ENCODE measurements around the gene CASP7.
"Not testable (repeated sequence)": the region's sequence is repeated elsewhere in the genome, so short reads cannot be mapped to it uniquely, and the experiment has no call there.

The CASP7 gene

GRCh38 chr10:113754125-113754524, 74.4 kb downstream of the CASP7 start:
- DNase-seq (ENCODE audit: low spot score) = no peak

DNA sequence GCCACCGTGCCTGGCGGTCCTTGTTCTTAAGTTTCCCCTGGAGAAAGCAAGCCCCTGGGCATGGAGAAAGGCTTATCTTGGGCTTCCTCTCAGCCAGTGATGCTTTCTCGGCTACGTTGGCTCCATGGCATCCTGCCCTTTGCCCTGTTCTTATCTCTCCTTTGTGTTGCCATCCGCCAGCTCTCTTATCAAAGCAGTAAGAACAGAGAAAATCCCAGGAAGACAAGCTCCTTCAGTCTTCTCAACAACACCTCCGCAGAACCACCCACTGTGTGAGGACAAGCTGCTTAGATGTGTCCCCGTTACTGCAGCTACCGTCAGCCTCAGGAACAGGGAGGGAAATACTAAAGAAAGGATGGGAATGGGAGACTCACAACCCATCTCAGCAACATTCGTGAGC, 75.1 kb downstream of the CASP7 start:
- DNase-seq (ENCODE audit: low spot score) = no peak

DNA sequence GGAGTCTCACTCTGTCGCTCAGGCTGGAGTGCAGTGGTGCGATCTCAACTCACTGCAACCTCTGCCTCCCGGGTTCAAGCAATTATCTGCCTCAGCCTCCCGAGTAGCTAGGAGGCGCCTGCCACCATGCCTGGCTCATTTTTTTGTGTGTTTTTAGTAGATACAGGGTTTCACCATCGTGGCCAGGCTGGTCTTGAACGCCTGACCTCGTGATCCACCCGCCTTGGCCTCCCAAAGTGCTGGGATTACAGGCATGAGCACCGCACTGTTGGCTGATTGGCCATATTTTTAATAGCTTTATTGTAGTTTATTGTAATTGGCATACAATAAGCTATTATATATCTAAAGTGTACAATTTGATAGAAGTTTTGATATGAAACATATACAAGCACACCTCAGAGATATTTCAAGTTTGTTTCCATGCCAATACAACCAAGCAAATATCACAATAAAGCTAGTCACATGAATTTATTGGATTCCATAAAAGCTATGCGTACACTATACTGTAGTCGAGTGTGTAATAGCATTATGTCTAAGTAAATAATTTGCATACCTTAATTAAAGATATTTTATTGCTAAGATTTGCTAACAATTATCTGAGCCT, 77.3 kb downstream of the CASP7 start:
- DNase-seq (ENCODE audit: low spot score) = no peak

GRCh38 chr10:113762083-113762482, 82.4 kb downstream of the CASP7 start:
- no peak for DNase-seq (ENCODE audit: low spot score)

DNA sequence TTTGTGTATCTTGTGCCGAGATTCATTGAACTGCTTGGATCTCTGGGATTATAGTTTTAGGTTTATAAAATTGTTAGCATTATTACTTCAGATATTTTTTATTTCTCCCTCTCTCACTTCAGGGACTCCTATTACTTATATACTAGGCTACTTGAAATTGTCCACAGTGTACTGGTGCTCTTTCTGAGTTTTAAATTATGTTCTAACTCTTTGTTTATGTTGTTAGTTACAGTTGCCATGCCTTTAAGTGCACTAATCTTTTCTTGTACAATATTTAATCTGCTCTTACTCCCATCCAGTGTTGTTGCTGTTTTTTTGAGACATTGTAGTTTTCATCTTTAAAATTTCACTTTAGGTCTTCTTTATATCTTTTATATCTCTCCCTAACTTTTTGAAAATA, 84.9 kb downstream of the CASP7 start:
- no peak for DNase-seq (ENCODE audit: low spot score)

- DNase-seq (ENCODE audit: low spot score) = no peak
Measured at GRCh38 chr10:113765910-113766309, 86.2 kb downstream of the CASP7 start.

GRCh38 chr10:113767222-113767621, 87.5 kb downstream of the CASP7 start:
- DNase-seq (ENCODE audit: low spot score) = no peak

DNA sequence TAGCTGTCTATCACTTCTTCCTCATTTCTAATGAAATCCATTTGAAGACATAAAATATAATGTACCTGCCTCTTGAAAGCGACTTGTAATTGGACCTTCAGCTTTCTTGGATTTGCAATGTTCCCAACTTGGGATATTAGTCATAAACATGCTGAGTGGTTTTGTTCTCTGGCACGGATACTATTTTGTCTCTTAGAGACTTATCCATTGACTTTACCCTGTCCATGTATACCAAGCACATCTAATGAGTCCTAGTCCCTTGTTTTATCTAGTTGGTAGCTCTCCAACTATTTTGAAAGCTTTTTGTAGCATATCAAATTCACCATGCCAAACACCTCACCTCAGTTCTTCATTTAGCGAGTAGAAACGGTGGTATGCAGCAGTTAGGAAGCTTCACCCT, 90.6 kb downstream of the CASP7 start:
- DNase-seq (ENCODE audit: low spot score) = no peak

- not testable (repeated sequence) for DNase-seq (ENCODE audit: low spot score)
Measured at GRCh38 chr10:113771131-113771530, 91.4 kb downstream of the CASP7 start.

DNA sequence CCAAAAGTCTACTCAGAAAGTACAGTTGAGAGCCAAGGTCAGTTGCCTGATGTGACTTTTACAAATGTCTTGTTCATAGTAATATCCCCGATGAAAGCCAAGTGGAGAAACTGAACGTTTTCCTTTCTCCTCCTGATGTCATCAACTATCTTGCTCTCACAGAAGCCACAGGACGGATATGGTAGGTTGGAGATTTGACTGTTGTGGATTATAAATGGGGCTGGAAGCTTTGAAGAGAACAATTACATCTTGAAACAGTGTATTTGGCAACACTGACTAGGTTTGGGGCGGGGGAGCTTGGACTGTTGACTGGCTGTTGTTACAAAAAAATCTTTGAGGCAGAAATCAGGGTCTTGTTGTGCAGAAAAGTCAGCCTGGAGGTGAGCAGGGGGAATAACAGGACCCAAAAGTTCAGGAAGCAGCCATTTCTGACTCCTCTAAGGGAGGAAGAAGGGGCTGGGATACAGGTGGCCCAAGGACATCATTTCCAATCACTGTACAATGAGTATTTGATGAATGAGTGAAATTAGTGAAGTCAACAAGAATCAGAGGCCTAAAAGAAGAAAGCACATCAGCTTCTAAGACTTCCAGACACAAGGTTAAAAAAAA, 96.1 kb downstream of the CASP7 start:
- no peak for DNase-seq (ENCODE audit: low spot score)

- no peak for DNase-seq (ENCODE audit: low spot score)
Measured at GRCh38 chr10:113776553-113776952, 96.8 kb downstream of the CASP7 start.
